Measurements from ENCODE around the gene LRRC4C.
"Not testable (repeated sequence)": the region's sequence is repeated elsewhere in the genome, so short reads cannot be mapped to it uniquely, and the experiment has no call there.

The LRRC4C gene

GRCh38 chr11:41110527-41110926 is 348.9 kb downstream of the LRRC4C start:
- no peak for DNase-seq

- DNase-seq, result no peak
Measured at GRCh38 chr11:41102471-41102870, 357.0 kb downstream of the LRRC4C start.

GRCh38 chr11:41099654-41100053 is 359.8 kb downstream of the LRRC4C start:
- no peak for DNase-seq

- no peak for DNase-seq
Measured at GRCh38 chr11:41085123-41085522, 374.3 kb downstream of the LRRC4C start.

- no peak for DNase-seq
Measured at GRCh38 chr11:41081756-41082285, 377.6 kb downstream of the LRRC4C start.

GRCh38 chr11:41074318-41074717 is 385.1 kb downstream of the LRRC4C start:
- DNase-seq, result no peak

GRCh38 chr11:41065432-41065831 is 394.0 kb downstream of the LRRC4C start:
- no peak for DNase-seq

GRCh38 chr11:41058138-41058537 is 401.3 kb downstream of the LRRC4C start:
- DNase-seq, result no peak

GRCh38 chr11:41056892-41057569 is 402.4 kb downstream of the LRRC4C start:
- no peak for DNase-seq

GRCh38 chr11:41053894-41054293 is 405.6 kb downstream of the LRRC4C start:
- DNase-seq, result no peak

- no peak for DNase-seq
Measured at GRCh38 chr11:41051919-41052635, 407.4 kb downstream of the LRRC4C start.

- DNase-seq, result no peak
Measured at GRCh38 chr11:41050791-41051190, 408.7 kb downstream of the LRRC4C start.

- DNase-seq, result no peak
Measured at GRCh38 chr11:41047229-41047628, 412.2 kb downstream of the LRRC4C start.

- no peak for DNase-seq
Measured at GRCh38 chr11:41045266-41045665, 414.2 kb downstream of the LRRC4C start.

- no peak for DNase-seq
Measured at GRCh38 chr11:41044747-41045146, 414.7 kb downstream of the LRRC4C start.

- peak; percentile 20 for DNase-seq
Measured at GRCh38 chr11:41042688-41043087, 416.8 kb downstream of the LRRC4C start.

- no peak for DNase-seq
Measured at GRCh38 chr11:41040474-41040873, 419.0 kb downstream of the LRRC4C start.

GRCh38 chr11:41039592-41039991 is 419.9 kb downstream of the LRRC4C start:
- DNase-seq, result no peak

GRCh38 chr11:41031551-41032060 is 427.8 kb downstream of the LRRC4C start:
- no peak for DNase-seq

GRCh38 chr11:41020259-41020658 is 439.2 kb downstream of the LRRC4C start:
- no peak for DNase-seq

GRCh38 chr11:41019666-41020065 is 439.8 kb downstream of the LRRC4C start:
- not testable (repeated sequence) for DNase-seq

GRCh38 chr11:41018224-41018623 is 441.2 kb downstream of the LRRC4C start:
- no peak for DNase-seq

GRCh38 chr11:41010361-41011050 is 448.9 kb downstream of the LRRC4C start:
- DNase-seq, result no peak

GRCh38 chr11:41005986-41006385 is 453.5 kb downstream of the LRRC4C start:
- no peak for DNase-seq
